ENCODE results near the gene STARD10.

STARD10 gene

DNA sequence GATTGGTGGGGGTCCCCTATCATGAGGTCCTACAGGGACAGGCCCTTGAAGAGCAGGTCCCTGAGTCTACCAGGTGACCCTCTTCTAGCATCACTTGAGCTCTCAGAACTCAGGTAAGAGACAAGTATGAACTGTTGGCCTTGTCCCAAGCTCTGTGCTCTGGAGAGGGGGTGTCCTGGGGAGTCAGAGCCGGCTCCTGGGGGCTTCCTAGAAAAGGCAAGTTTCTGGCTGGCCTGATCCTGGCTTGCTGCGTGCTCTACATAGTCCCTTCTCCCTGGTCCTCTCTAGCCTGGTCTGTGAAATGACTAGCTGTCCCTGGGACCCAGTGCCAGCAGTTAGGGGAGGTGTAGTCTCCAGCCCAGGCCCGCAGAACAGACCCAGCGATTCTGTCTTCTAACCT, 31.8 kb upstream of the STARD10 start:
- Histone ChIP-seq H3K27ac (peak overlapping the region in 1 of 2 donors; percentile 37), H3K4me3 (no peak overlapping the region)
- DNase-seq (ENCODE audit: low spot score) = no peak
- TF ChIP-seq, protein P1, sequence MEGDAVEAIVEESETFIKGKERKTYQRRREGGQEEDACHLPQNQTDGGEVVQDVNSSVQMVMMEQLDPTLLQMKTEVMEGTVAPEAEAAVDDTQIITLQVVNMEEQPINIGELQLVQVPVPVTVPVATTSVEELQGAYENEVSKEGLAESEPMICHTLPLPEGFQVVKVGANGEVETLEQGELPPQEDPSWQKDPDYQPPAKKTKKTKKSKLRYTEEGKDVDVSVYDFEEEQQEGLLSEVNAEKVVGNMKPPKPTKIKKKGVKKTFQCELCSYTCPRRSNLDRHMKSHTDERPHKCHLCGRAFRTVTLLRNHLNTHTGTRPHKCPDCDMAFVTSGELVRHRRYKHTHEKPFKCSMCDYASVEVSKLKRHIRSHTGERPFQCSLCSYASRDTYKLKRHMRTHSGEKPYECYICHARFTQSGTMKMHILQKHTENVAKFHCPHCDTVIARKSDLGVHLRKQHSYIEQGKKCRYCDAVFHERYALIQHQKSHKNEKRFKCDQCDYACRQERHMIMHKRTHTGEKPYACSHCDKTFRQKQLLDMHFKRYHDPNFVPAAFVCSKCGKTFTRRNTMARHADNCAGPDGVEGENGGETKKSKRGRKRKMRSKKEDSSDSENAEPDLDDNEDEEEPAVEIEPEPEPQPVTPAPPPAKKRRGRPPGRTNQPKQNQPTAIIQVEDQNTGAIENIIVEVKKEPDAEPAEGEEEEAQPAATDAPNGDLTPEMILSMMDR (IDR thresholded peaks at IDR 0.05) = no peak

DNA sequence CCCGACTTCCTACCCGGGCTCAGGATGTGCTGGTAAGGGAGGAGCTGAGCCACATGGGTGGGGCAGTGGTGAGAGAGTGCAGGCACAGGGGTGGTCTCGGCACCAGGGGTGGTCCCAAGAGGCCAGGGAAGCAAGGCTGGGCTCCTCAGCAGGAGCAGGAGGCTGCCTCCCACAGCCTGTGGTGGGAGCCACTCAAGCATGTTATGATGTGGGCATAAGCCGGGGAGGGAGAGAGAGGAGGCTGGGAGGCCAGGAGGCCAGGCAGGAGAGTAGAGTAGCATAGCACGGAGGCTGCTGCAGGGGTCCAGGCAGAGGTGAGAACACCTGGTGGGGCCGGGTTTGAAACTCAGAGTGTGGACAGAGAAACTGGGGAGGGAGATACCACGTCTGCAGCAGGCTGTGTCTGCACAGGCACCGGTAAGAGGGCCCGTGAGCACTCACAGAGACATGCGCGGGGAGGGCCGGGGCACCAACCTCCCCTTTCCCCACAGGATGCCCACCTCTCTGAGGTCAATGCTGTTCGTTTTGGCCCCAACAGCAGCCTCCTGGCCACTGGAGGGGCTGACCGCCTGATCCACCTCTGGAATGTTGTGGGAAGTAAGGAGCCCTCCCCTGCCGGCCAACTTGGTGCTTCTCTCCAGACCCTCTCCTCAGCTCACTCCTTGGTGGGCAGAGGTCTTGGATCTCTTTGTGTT, 31.1 kb upstream of the STARD10 start:
- H3K27ac ChIP-seq = peak overlapping the region in 1 of 2 donors; percentile 82
- TF ChIP-seq, protein P1 (IDR thresholded peaks at IDR 0.05) = no peak
- H3K4me3 ChIP-seq = no peak overlapping the region
- DNase-seq (ENCODE audit: low spot score) = no peak

DNA sequence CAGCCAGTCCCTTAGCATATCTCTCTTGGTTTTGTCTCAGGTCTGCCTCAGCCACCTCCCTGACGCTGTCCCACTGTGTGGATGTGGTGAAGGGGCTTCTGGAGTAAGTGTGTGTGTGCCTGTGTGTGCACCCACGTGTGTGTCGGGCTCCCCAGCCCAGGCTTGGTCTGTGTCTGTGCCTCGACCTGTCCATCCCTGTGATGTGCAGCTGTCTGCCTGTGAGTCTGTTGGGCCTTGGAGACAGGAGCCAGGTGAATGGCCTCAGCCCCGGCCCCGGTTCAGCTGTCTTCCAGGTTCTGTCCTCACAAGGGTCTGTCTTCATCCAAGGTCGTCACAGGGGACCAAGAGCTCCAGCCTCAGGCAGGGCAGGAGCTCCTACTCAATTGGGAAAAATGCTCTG, 30.2 kb upstream of the STARD10 start:
- H3K4me3 ChIP-seq = no peak overlapping the region
- H3K27ac ChIP-seq = peak overlapping the region in 1 of 2 donors; percentile 82
- TF ChIP-seq, protein P1 (IDR thresholded peaks at IDR 0.05) = no peak
- DNase-seq (ENCODE audit: low spot score) = no peak

DNA sequence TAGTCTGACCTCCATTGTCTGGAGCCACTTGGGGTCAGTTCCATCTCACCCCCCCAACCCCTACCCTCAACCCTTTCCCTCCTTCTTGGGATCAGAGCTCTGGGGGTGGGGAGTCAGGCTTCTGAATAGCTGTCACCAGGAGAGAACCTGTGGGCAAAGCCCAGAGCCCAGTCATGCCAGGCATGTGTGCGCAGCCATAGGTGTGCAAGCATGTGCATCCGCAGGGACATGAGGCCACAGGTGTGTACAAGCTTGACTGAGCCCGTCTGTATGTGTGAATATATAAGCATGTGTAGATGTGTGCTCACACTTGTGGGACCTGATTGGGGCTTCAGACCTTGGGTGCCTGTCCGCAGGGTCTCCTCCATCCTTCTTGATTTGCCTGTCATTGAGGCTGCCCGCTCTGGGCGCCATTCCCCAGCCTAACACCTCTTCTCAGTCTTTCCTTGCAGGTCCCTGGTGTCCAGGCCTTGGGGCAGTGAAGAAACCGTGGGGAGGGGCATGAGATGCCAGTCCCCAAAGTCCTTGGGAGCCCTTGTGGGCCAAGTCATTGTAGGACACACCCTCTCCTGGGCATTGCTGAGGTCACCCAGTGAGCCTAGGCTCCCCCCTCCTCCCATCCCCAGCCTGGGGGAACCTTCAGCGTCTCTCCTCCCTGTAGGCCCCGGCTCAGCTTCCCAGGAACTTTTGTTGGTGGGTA, 29.4 kb upstream of the STARD10 start:
- TF ChIP-seq, protein P1 (IDR thresholded peaks at IDR 0.05) = no peak
- Histone ChIP-seq H3K27ac (peak overlapping the region in 1 of 2 donors; percentile 82), H3K4me3 (no peak overlapping the region)
- no peak for DNase-seq (ENCODE audit: low spot score)

DNA sequence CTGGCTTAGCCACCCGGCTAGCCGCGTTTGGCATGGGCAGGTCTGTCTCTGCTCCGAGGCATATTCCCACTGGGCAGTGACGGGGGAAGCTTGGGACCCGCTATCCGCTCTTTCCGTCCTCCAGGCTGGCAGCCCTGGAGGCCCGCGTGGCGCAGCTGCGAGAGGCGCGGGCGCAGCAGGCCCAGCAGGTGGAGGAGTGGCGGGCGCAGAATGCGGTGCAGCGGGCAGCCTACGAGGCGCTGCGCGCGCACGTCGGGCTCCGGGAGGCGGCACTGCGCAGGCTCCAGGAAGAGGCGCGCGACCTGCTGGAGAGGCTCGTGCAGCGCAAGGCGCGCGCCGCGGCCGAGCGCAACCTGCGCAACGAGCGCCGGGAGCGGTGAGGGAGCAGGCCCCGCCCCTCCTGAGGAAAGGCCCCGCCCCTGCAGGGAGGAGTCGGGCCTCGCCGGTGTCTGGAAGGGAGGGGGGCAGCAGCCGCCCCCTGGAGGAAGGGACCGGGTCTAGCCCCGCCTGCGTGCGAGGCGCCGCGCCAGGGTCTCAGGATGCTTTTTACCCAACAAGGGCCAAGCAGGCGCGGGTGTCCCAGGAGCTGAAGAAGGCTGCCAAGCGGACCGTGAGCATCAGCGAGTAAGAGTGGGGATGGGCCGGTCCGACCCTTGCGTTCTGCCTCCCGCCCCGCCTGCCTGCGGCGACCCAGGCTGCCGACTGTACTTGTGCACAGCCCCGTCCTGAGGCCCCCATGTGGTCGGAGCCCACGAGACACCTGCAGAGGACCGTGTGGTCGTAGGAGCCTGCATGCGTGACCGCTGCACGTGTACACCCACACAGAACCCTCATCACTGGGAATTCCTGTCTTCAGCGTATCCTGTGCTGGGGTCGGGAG, 28.3 kb upstream of the STARD10 start:
- peak overlapping the region; percentile 70 for H3K4me3 ChIP-seq
- peak overlapping the region; percentile 63 to 82 for H3K27ac ChIP-seq
- TF ChIP-seq, protein P1 (IDR thresholded peaks at IDR 0.05) = peak; percentile 31
- peak; percentile 92 for DNase-seq (ENCODE audit: low spot score)

DNA sequence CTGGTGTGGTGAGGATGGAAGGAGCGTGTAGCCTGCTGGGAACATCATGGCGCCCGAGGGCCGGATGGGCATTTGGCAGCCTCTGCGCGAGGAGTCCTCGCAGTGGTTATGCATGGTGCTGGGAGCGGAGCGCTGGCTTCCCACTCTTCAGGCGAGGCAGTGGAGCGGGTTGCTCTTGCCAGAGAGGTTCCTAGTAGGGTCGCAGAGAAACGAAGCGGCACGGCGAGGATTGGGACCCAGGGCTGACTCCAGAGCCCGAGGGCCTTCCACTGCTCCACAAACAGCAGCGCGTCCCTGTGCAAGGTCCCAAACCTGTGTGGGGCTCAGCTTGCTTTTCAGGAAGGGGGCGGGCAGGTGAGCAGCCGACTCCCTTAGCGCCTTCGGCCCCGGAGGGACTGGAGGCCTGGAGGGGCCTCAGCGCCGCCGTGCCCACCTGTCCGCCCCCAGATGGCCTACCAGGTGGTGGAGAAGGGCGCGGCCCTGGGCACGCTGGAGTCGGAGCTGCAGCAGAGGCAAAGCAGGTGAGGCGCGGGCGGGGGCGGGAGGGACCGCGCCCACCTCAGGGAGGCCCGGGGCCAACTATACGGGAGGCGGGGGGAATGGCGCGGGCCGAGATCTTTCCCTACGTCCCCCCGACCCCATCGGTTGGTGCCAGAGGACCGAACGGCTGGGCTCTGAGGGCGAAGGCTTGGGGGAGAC, 27.5 kb upstream of the STARD10 start:
- no peak for DNase-seq (ENCODE audit: low spot score)
- TF ChIP-seq, protein P1 (IDR thresholded peaks at IDR 0.05) = no peak
- peak overlapping the region; percentile 63 to 82 for H3K27ac ChIP-seq
- H3K4me3 ChIP-seq = peak overlapping the region; percentile 70
